H1 (cell line): ENCODE data around the gene BBS1. TPM values are rescaled to one million over a fixed set of nuclear protein-coding genes. Genes with fewer than 3 reads are reported as not detected.

Source experiments
- ASH2L ChIP-seq: fragments of 200-600, 300-600 bp; sonication (generic); IDR thresholded peaks from one replicate; pipeline ENCODE4 v1.7.1; 2017; ENCODE audit warnings: low read length
- CTCF ChIP-seq, 3 experiments: IDR thresholded peaks; 1 replicate in 2 of 3; 2 replicates in 1 of 3; pipeline versions ENCODE4 v1.5.1 to v1.6.1; 2011; ENCODE audit warnings: low read length in 3 of 3, mild to moderate bottlenecking in 3 of 3, inconsistent platforms in 2 of 3, low read depth in 1 of 3, moderate library complexity in 1 of 3; ENCODE audit not compliant: insufficient read depth in 1 of 3; ENCODE audit errors: control extremely low read depth in 1 of 3
- polyA plus RNA-seq, 7 experiments: library from polyadenylated mRNA; depleted of rRNA in 3 of 7; stranded (reverse) in 5 of 7; unstranded in 2 of 7; fragments of >200 nt in 5 of 7; fragments of 200-250 nt in 2 of 7; gene quantifications; 1 replicate in 5 of 7; 2 replicates in 1 of 7; 4 replicates in 1 of 7; pipeline versions ENCODE4 v1.2.1 to v1.2.3, GENCODE V29; 2011 to 2013; ENCODE audit warnings: missing spikeins in 2 of 7, mixed read lengths in 2 of 7
- total RNA-seq: library from RNA; stranded (reverse); fragmentation: NEBNext Ultra II Directional; extraction: Animal tissue kit (Norgen Biotek cat#: 25700); gene quantifications from 2 replicates; pipeline ENCODE4 v1.2.1, GENCODE V29; 2021

The BBS1 gene
- total and polyA plus RNA-seq, 2 of the 8 experiments (the other 6 are each of a cell fraction or from before 2014, with no cell fraction given): 19.1 to 19.5 TPM

DNA sequence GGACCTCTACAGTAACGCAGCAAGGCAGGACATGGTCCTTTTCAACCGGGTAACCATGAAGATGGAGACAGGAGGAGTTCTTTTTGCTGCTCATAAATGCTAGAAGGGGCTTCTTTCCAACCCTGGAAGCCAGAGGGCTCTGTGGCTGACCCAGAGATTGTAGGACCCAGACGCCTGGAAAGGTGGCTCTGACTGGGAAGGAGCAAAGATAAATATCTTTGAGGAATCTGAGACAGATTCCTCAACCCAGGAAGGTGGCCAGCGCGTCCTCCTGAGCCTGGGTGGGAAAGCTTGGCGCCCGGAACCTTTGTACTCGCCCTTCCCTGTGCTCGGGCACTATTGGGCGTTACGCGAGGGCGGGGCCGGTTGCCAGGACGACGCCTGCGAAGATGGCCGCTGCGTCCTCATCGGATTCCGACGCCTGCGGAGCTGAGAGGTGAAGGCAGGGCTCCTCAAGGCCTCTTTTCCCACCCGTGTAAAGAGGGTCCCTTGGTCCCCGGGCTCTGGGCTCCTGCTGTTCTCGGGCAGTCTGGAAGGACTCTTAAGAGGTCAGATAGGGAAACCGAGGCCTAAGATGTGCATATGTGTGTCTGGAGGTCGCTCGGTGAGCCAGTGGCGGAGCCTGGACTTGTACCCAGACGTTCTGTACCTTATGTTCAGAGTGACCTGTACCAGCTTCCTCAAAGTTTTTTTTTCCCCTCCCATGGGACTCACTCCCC lies at the start of gene BBS1 (continued):
- no peak for TF ChIP-seq CTCF (IDR thresholded peaks at IDR 0.05; ENCODE audit: control extremely low read depth in 1 of 3, insufficient read depth in 1 of 3, low read depth in 1 of 3, low read length in 3 of 3)
- TF ChIP-seq ASH2L: peak; percentile 69
